Fibroblast of lung (primary cell): ENCODE data around the gene NDUFB2. TPM values are rescaled to one million over a fixed set of nuclear protein-coding genes. Genes with fewer than 3 reads are reported as not detected.

ENCODE experiments used
- DNase-seq, 2 donors: peaks; one replicate each; pipeline versions ENCODE4 v3.0.0 to v3.0.0-alpha.2; 2010; ENCODE audit warnings: low read depth in 2 of 2
- H2AFZ ChIP-seq: 2 replicates; pipeline ENCODE4 v1.5.1; 2012; ENCODE audit warnings: low read length, control low read depth, inconsistent platforms
- H3K27ac ChIP-seq: 2 replicates; pipeline ENCODE4 v1.5.1; 2011; ENCODE audit warnings: low read length, control low read depth; ENCODE audit not compliant: insufficient read depth
- H3K27me3 ChIP-seq: 2 replicates; pipeline ENCODE4 v1.5.1; 2011; ENCODE audit warnings: mild to moderate bottlenecking, low read length; ENCODE audit not compliant: control insufficient read depth, insufficient read depth
- H3K36me3 ChIP-seq: 2 replicates; pipeline ENCODE4 v1.5.1; 2011; ENCODE audit warnings: low read length; ENCODE audit not compliant: control insufficient read depth, insufficient read depth
- H3K4me1 ChIP-seq: 2 replicates; pipeline ENCODE4 v1.5.1; 2011; ENCODE audit warnings: low read length; ENCODE audit not compliant: control insufficient read depth, insufficient read depth; ENCODE audit errors: extremely low read depth
- H3K4me2 ChIP-seq: 2 replicates; pipeline ENCODE4 v1.5.1; 2011; ENCODE audit warnings: low read length, control low read depth; ENCODE audit not compliant: insufficient read depth; ENCODE audit errors: extremely low read depth
- H3K4me3 ChIP-seq, 4 experiments: fragments of 200-600 bp in 1 of 4; sonication (generic) in 1 of 4; replicated peaks in 1 of 4; 2 replicates each; pipeline ENCODE4 v1.5.1; 2011 to 2016; ENCODE audit warnings: low read length in 4 of 4, low read depth in 3 of 4, mild to moderate bottlenecking in 3 of 4, control low read depth in 2 of 4, inconsistent platforms in 1 of 4, mixed read lengths in 1 of 4; ENCODE audit not compliant: insufficient read depth in 1 of 4; ENCODE audit errors: control extremely low read depth in 1 of 4
- H3K79me2 ChIP-seq: 2 replicates; pipeline ENCODE4 v1.5.1; 2012; ENCODE audit warnings: mild to moderate bottlenecking, low read length, inconsistent platforms; ENCODE audit not compliant: control insufficient read depth, insufficient read depth
- H3K9ac ChIP-seq: 2 replicates; pipeline ENCODE4 v1.5.1; 2011; ENCODE audit warnings: mild to moderate bottlenecking, low read length, control low read depth; ENCODE audit not compliant: insufficient read depth
- H3K9me3 ChIP-seq: 2 replicates; pipeline ENCODE4 v1.5.1; 2012; ENCODE audit warnings: low read depth, low read length; ENCODE audit not compliant: control insufficient read depth, insufficient read depth
- H4K20me1 ChIP-seq: 2 replicates; pipeline ENCODE4 v1.5.1; 2011; ENCODE audit warnings: low read length; ENCODE audit not compliant: control insufficient read depth, insufficient read depth; ENCODE audit errors: extremely low read depth
- EZH2 ChIP-seq: IDR thresholded peaks from 2 replicates; pipeline ENCODE4 v1.5.1; 2012; ENCODE audit warnings: low read length, control low read depth, mild to moderate bottlenecking; ENCODE audit errors: missing control alignments
- polyA plus RNA-seq, 2 donors: library from polyadenylated mRNA; depleted of rRNA in 1 of 2; stranded (reverse) in 1 of 2; unstranded in 1 of 2; fragments of >200 nt; gene quantifications; 2 replicates each; pipeline ENCODE4 v1.2.1, GENCODE V29; 2011 to 2012; ENCODE audit warnings: missing spikeins in 1 of 2
- total RNA-seq: library from RNA; depleted of rRNA; stranded (reverse); fragments of >200 nt; gene quantifications from 2 replicates; pipeline ENCODE4 v1.2.1, GENCODE V29; 2014
- TF ChIP-seq, protein P1 (sequence below), 2 donors: IDR thresholded peaks in 1 of 2; conservative IDR thresholded peaks in 1 of 2; 1 replicate in 1 of 2; 2 replicates in 1 of 2; pipeline ENCODE4 v1.5.1; 2011 to 2012; ENCODE audit warnings: low read length in 2 of 2, control low read depth in 1 of 2, inconsistent platforms in 1 of 2, low read depth in 1 of 2, mild to moderate bottlenecking in 1 of 2

Gene NDUFB2
- total and polyA plus RNA-seq, 2 donors (not counting 1 experiment from before 2014, with no cell fraction given): 116 to 283 TPM

DNA sequence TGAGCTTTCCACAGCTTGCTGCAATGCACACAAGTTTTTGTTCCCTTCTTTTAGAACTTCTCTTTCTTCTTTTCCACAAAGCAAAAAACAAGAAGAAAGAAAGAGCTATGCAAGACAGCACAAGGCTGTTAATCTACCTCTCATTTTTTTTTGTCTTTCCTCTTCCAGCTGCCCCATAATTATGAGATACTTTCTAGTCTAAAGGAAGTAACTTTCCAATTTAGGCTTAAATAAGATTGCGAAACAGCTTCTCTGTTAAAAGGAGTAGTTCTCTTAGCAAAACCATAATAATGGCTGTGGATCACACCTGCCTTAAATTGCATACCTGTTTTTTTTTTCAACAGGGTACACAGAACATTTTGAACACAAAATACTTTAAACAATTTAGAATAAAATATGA lies 56.0 kb downstream of the NDUFB2 start:
- no peak overlapping the region for H2AFZ ChIP-seq
- no peaks in the 10 kb centered on the region for H3K4me1 ChIP-seq
- DNase-seq: no peak
- TF ChIP-seq EZH2: no peak
- TF ChIP-seq, protein P1, sequence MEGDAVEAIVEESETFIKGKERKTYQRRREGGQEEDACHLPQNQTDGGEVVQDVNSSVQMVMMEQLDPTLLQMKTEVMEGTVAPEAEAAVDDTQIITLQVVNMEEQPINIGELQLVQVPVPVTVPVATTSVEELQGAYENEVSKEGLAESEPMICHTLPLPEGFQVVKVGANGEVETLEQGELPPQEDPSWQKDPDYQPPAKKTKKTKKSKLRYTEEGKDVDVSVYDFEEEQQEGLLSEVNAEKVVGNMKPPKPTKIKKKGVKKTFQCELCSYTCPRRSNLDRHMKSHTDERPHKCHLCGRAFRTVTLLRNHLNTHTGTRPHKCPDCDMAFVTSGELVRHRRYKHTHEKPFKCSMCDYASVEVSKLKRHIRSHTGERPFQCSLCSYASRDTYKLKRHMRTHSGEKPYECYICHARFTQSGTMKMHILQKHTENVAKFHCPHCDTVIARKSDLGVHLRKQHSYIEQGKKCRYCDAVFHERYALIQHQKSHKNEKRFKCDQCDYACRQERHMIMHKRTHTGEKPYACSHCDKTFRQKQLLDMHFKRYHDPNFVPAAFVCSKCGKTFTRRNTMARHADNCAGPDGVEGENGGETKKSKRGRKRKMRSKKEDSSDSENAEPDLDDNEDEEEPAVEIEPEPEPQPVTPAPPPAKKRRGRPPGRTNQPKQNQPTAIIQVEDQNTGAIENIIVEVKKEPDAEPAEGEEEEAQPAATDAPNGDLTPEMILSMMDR (conservative IDR thresholded peaks at IDR 0.05 in 1 of 2, IDR thresholded peaks at IDR 0.05 in 1 of 2; ENCODE audit: low read depth in 1 of 2, low read length in 2 of 2): no peak
- H3K36me3 ChIP-seq: no peaks in the 10 kb centered on the region
- H3K4me3 ChIP-seq: no peak overlapping the region
- H4K20me1 ChIP-seq: no peaks in the 10 kb centered on the region
- H3K27ac ChIP-seq: no peak overlapping the region
- H3K4me2 ChIP-seq: no peak overlapping the region
- no peaks in the 10 kb centered on the region for H3K9me3 ChIP-seq
- no peaks in the 10 kb centered on the region for H3K27me3 ChIP-seq
- no peak overlapping the region for H3K9ac ChIP-seq
- H3K79me2 ChIP-seq: no peaks in the 10 kb centered on the region

DNA sequence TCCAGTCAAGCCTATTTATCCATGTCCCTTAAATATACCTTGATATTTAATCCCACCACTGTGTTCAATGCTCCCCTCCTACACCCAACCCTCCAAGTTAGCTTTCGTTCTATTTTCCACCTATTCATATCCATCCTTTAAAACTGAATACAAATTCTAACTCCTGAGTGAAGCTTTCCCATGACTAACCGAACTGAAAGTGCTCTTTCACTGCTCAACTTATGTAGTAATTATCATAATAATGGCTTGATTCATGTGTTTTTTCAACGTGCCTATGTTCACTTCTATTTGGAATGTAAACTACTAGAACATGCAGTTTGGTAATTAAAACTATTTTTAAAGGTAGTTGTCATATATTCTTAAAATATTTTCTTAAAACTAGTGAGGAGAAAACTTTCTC lies 58.0 kb downstream of the NDUFB2 start:
- Histone ChIP-seq H4K20me1 (no peaks in the 10 kb centered on the region), H3K4me3 (no peak overlapping the region), H2AFZ (no peak overlapping the region), H3K27me3 (no peaks in the 10 kb centered on the region), H3K9me3 (no peaks in the 10 kb centered on the region), H3K27ac (no peak overlapping the region), H3K4me1 (no peaks in the 10 kb centered on the region), H3K79me2 (no peaks in the 10 kb centered on the region), H3K9ac (no peak overlapping the region), H3K36me3 (no peaks in the 10 kb centered on the region), H3K4me2 (no peak overlapping the region)
- DNase-seq: peak in 1 of 2 donors; percentile 3
- TF ChIP-seq, protein P1 (conservative IDR thresholded peaks at IDR 0.05 in 1 of 2, IDR thresholded peaks at IDR 0.05 in 1 of 2; ENCODE audit: low read depth in 1 of 2, low read length in 2 of 2): no peak
- no peak for TF ChIP-seq EZH2

Other genes starting within 250 kb of the NDUFB2 start
- 74.0 and 81.9 TPM in 2 replicates for gene MKRN1, start 217.2 kb upstream of the NDUFB2 start, total RNA-seq
- 52.6 and 63.5 TPM in 2 replicates for gene MKRN1, start 217.2 kb upstream of the NDUFB2 start, polyA plus RNA-seq
- gene DENND2A, start 55.9 kb upstream of the NDUFB2 start, total RNA-seq: 39.0 and 40.8 TPM in 2 replicates
- 25.8 and 30.6 TPM in 2 replicates for gene DENND2A, start 55.9 kb upstream of the NDUFB2 start, polyA plus RNA-seq
- gene ADCK2, start 23.8 kb upstream of the NDUFB2 start, total RNA-seq: 24.9 and 37.5 TPM in 2 replicates
- gene ADCK2, start 23.8 kb upstream of the NDUFB2 start, polyA plus RNA-seq: 7.1 and 9.5 TPM in 2 replicates
- gene BRAF, start 228.2 kb downstream of the NDUFB2 start, total RNA-seq: 21.3 and 23.1 TPM in 2 replicates
- gene BRAF, start 228.2 kb downstream of the NDUFB2 start, polyA plus RNA-seq: 10.9 and 21.1 TPM in 2 replicates